Mesodermal cell (in vitro differentiated cells): ENCODE results near the gene ELF3.

ENCODE experiments used
- H3K27ac ChIP-seq: 2 replicates; pipeline ENCODE4 v1.7.0; 2013; ENCODE audit warnings: mild to moderate bottlenecking, low read depth, low read length, moderate library complexity; ENCODE audit not compliant: severe bottlenecking
- H3K36me3 ChIP-seq: 2 replicates; pipeline ENCODE4 v1.7.1; 2013; ENCODE audit warnings: mild to moderate bottlenecking, low read length, moderate library complexity; ENCODE audit not compliant: control insufficient read depth, insufficient read depth
- H3K4me1 ChIP-seq: one replicate; pipeline ENCODE4 v1.7.1; 2013; ENCODE audit warnings: mild to moderate bottlenecking, low read length; ENCODE audit not compliant: insufficient read depth, control insufficient read depth, poor library complexity, severe bottlenecking
- H3K4me3 ChIP-seq: 2 replicates; pipeline ENCODE4 v1.7.0; 2013; ENCODE audit warnings: low read length, control low read depth, mild to moderate bottlenecking; ENCODE audit not compliant: insufficient read depth, poor library complexity, severe bottlenecking; ENCODE audit errors: extremely low read depth
- H3K9me3 ChIP-seq: 2 replicates; pipeline ENCODE4 v1.7.1; 2013; ENCODE audit warnings: mild to moderate bottlenecking, low read length, moderate library complexity; ENCODE audit not compliant: control insufficient read depth
- WGBS, 2 experiments: methylation state at CpG; one replicate each; pipeline ENCODE4 v1.1.5; 2013; ENCODE audit warnings: missing lambda C conversion rate in 2 of 2; ENCODE audit not compliant: insufficient coverage in 2 of 2; 5-methylcytosine and 5-hydroxymethylcytosine counted together

ELF3 gene

DNA sequence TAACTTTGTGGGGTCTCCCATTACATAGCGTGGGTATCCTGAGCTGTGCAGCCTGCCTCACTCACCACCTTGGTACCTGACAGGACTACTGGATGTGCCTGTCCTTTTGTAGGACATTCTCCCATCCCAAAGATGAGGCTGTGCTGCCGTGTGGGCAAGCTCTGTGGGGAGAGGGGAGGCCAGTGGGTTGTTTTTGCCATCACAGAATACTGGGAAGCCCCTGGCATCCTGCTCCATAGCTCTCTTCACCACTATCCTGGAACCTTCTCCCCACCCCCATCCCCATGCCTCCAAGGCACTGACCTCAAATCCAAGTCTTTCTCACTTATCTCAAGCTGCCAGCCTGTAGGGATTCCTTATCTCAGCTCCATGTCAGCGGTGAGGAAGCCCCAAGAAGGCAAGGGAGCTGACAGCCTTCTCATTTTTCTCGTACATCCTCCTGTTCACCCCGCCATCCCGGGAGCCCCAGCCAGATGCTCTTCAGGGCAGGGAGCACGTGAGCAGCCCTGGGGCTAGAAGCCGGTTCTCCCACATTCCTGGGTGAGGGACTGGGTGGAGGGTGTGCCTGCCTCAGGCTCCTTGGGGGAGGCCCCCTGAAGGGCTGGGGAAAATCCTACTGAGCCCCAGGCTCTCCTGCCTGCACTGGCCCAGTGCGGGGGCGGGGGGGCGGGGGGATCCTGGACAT, 2.4 kb upstream of the ELF3 start:
- H3K27ac ChIP-seq: peak overlapping the region; percentile 23

GRCh38 chr1:202009326-202010179, 834 bp upstream of the ELF3 start:
- Histone ChIP-seq H3K4me1 (peaks cover 38% of the 10 kb centered on the region), H3K36me3 (peaks cover 23% of the 10 kb centered on the region), H3K4me3 (no peak overlapping the region), H3K9me3 (no peaks in the 10 kb centered on the region), H3K27ac (no peak overlapping the region)
- WGBS, 2 experiments: 20 to 21% methylated on average over 8 to 9 of the region's 11 CpGs

More for the DNA sequence above, 2.4 kb upstream of the ELF3 start:
- Histone ChIP-seq H3K36me3 (peaks cover 38% of the 10 kb centered on the region), H3K9me3 (no peaks in the 10 kb centered on the region), H3K4me1 (peaks cover 41% of the 10 kb centered on the region), H3K4me3 (no peak overlapping the region)
- WGBS, 2 experiments: 65 to 67% methylated on average over 4 to 8 of the region's 11 CpGs

DNA sequence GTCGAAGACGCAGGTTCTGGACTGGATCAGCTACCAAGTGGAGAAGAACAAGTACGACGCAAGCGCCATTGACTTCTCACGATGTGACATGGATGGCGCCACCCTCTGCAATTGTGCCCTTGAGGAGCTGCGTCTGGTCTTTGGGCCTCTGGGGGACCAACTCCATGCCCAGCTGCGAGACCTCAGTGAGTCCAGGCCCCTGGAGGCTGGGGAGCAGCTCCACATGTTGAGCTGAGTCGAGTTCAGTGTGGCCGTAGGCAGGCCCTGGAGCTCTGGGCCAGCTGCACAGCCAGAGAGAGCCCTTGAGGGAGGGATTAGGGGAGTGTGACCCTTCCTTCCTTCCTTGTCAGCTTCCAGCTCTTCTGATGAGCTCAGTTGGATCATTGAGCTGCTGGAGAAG, 1.6 kb downstream of the ELF3 start:
- WGBS, 2 experiments: 96 to 98% methylated on average over 10 to 11 of the region's 11 CpGs
- H3K27ac ChIP-seq: no peak overlapping the region

GRCh38 chr1:202012544-202013478, 2.4 kb downstream of the ELF3 start:
- H3K9me3 ChIP-seq: no peaks in the 10 kb centered on the region
- H3K4me1 ChIP-seq: peaks cover 18% of the 10 kb centered on the region
- no peak overlapping the region for H3K4me3 ChIP-seq
- 89 to 93% methylated on average over 32 of the region's 35 CpGs for WGBS, 2 experiments
- no peak overlapping the region for H3K27ac ChIP-seq
- no peaks in the 10 kb centered on the region for H3K36me3 ChIP-seq

More for the DNA sequence above, 1.6 kb downstream of the ELF3 start:
- H3K9me3 ChIP-seq: no peaks in the 10 kb centered on the region
- H3K4me3 ChIP-seq: no peak overlapping the region
- H3K4me1 ChIP-seq: peaks cover 25% of the 10 kb centered on the region
- H3K36me3 ChIP-seq: peaks cover under 1% of the 10 kb centered on the region

GRCh38 chr1:202013603-202014002, 3.2 kb downstream of the ELF3 start:
- no peak overlapping the region for H3K27ac ChIP-seq
- H3K36me3 ChIP-seq: no peaks in the 10 kb centered on the region
- peaks cover 13% of the 10 kb centered on the region for H3K4me1 ChIP-seq
- WGBS, 2 experiments: 94 to 96% methylated on average over 10 to 12 of the region's 12 CpGs
- no peak overlapping the region for H3K4me3 ChIP-seq
- no peaks in the 10 kb centered on the region for H3K9me3 ChIP-seq

DNA sequence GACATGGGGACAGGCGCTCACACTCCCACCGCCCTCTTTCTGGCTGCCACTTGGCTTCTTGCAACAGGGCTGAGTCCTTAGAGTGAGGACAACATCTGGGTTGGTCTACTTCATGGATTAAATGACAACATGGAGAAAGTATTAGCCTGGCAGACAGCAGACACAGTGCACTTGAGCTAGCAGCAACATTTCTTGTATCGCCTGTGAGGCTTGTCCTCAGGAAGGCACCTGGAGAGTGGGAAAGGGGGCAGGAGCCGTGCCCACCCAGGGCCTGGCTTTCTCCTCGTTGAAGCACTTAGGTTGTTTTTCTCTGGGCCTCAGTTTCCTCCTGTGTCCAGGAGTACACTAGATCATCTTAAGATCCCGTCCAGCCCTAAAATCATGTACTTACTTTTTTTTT, 3.7 kb downstream of the ELF3 start:
- no peaks in the 10 kb centered on the region for H3K36me3 ChIP-seq
- 94% methylated on average over 5 of the region's 6 CpGs for WGBS, 2 experiments
- no peak overlapping the region for H3K27ac ChIP-seq
- no peaks in the 10 kb centered on the region for H3K9me3 ChIP-seq
- no peak overlapping the region for H3K4me3 ChIP-seq
- H3K4me1 ChIP-seq: peaks cover 18% of the 10 kb centered on the region

- WGBS, 2 experiments: 95 to 96% methylated on average over 11 to 14 of the region's 17 CpGs
- H3K4me3 ChIP-seq: no peak overlapping the region
- H3K27ac ChIP-seq: no peak overlapping the region
- H3K9me3 ChIP-seq: no peaks in the 10 kb centered on the region
- no peaks in the 10 kb centered on the region for H3K36me3 ChIP-seq
- peaks cover 15% of the 10 kb centered on the region for H3K4me1 ChIP-seq
These were observed 4.7 kb downstream of the ELF3 start for GRCh38 chr1:202014915-202015661.

DNA sequence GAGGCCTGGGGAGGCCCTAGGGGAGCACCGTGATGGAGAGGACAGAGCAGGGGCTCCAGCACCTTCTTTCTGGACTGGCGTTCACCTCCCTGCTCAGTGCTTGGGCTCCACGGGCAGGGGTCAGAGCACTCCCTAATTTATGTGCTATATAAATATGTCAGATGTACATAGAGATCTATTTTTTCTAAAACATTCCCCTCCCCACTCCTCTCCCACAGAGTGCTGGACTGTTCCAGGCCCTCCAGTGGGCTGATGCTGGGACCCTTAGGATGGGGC, 5.2 kb downstream of the ELF3 start:
- peaks cover 10% of the 10 kb centered on the region for H3K4me1 ChIP-seq
- no peak overlapping the region for H3K27ac ChIP-seq
- H3K4me3 ChIP-seq: no peak overlapping the region
- 100% methylated on average over 1 of the region's 3 CpGs for WGBS, 2 experiments
- H3K36me3 ChIP-seq: no peaks in the 10 kb centered on the region
- H3K9me3 ChIP-seq: no peaks in the 10 kb centered on the region

- 89 to 96% methylated on average over 6 of the region's 9 CpGs for WGBS, 2 experiments
- H3K27ac ChIP-seq: no peak overlapping the region
These were observed 5.8 kb downstream of the ELF3 start for GRCh38 chr1:202016022-202016810.

More at GRCh38 chr1:202016022-202016810, 5.8 kb downstream of the ELF3 start:
- peaks cover 9% of the 10 kb centered on the region for H3K4me1 ChIP-seq
- no peaks in the 10 kb centered on the region for H3K36me3 ChIP-seq
- H3K9me3 ChIP-seq: no peaks in the 10 kb centered on the region
- H3K4me3 ChIP-seq: no peak overlapping the region
